K562 (cell line): ENCODE measurements around the gene EXOSC1. TPM values are rescaled to one million over a fixed set of nuclear protein-coding genes. Genes with fewer than 3 reads are reported as not detected.
A peak's percentile ranks its signal among the peaks of the same experiment; 100 is the strongest.

Experiments
- CXXC5 ChIP-seq: fragments of 250-450 bp; sonication (Bioruptor Pico); IDR thresholded peaks from 2 replicates; pipeline ENCODE4 v1.8.0; 2022; ENCODE audit warnings: inconsistent platforms, mild to moderate bottlenecking, moderate library complexity
- HDGF ChIP-seq: fragments of 450-650 bp; IDR thresholded peaks from 2 replicates; pipeline ENCODE4 v1.6.1; 2016
- KLF10 ChIP-seq: fragments of 250-450 bp; sonication (Bioruptor Pico); IDR thresholded peaks from 2 replicates; pipeline ENCODE4 v1.6.1; 2021; ENCODE audit warnings: matching md5 sums
- MCM3 ChIP-seq: fragments of 450-650 bp; IDR thresholded peaks from 2 replicates; pipeline ENCODE4 v1.6.1; 2016
- NR2C1 ChIP-seq, 2 experiments: fragments of 450-650 bp; IDR thresholded peaks; 2 replicates each; pipeline ENCODE4 v1.6.1; 2017; ENCODE audit warnings: mild to moderate bottlenecking in 2 of 2, antibody characterized with exemption in 1 of 2, inconsistent platforms in 1 of 2, missing compliant biosample characterization in 1 of 2, missing genetic modification characterization in 1 of 2
- PHF20 ChIP-seq: fragments of 450-650 bp; IDR thresholded peaks from 2 replicates; pipeline ENCODE4 v1.6.1; 2018; ENCODE audit not compliant: partially characterized antibody
- SIRT6 ChIP-seq: IDR thresholded peaks from one replicate; pipeline ENCODE4 v1.6.1; 2012; ENCODE audit warnings: low read depth, mild to moderate bottlenecking, control low read depth, inconsistent platforms, low read length, moderate library complexity
- ZNF184 ChIP-seq: sonication (generic); formaldehyde crosslinking; IDR thresholded peaks from 2 replicates; pipeline ENCODE4 v1.5.0; 2020; ENCODE audit warnings: missing genetic modification reagents
- ZNF282 ChIP-seq: sonication (generic); formaldehyde crosslinking; IDR thresholded peaks from 2 replicates; pipeline ENCODE4 v1.8.1; 2023; ENCODE audit warnings: missing genetic modification reagents
- ZNF780A ChIP-seq: fragments of 250-450 bp; sonication (Bioruptor Pico); IDR thresholded peaks from 2 replicates; pipeline ENCODE4 v1.5.0; 2021; ENCODE audit warnings: mild to moderate bottlenecking
- polyA plus RNA-seq, 8 experiments: library from polyadenylated mRNA; depleted of rRNA in 4 of 8; stranded (reverse) in 5 of 8; unstranded in 3 of 8; fragments of >200 nt; fragmentation: Nextera tagmentation in 2 of 8; fragmentation: Illumina TruSeq in 1 of 8; extraction: Ambion mirVana in 2 of 8; extraction: Trizol in 1 of 8; gene quantifications; 2 replicates each; pipeline versions ENCODE4 v1.2.1 to v1.2.3, GENCODE V29; 2011 to 2014; ENCODE audit warnings: inconsistent platforms in 1 of 8, missing spikeins in 1 of 8
- total RNA-seq, 7 experiments: library from RNA; depleted of rRNA in 6 of 7; stranded (reverse); fragments of >200 nt in 6 of 7; fragmentation: Illumina TruSeq in 2 of 7; extraction: Trizol in 2 of 7; gene quantifications; 2 replicates each; pipeline versions ENCODE4 v1.2.1 to v1.2.3, GENCODE V29; 2011 to 2021; ENCODE audit warnings: low replicate concordance in 1 of 7
- TF ChIP-seq, protein P1 (sequence below): fragments of 200-600 bp; sonication (generic); IDR thresholded peaks from one replicate; pipeline ENCODE4 v1.6.1; 2012; ENCODE audit warnings: mild to moderate bottlenecking, low read depth, low read length, inconsistent platforms
- TF ChIP-seq, protein P2 (sequence below): fragments of 250-450 bp; sonication (Bioruptor Pico); IDR thresholded peaks from 2 replicates; pipeline ENCODE4 v1.4.0; 2020; ENCODE audit warnings: mild to moderate bottlenecking, moderate library complexity
- TF ChIP-seq, protein P3 (sequence below): fragments of 250-450 bp; sonication (Bioruptor Pico); IDR thresholded peaks from 2 replicates; pipeline ENCODE4 v1.8.0; 2022; ENCODE audit warnings: moderate library complexity, mild to moderate bottlenecking, inconsistent platforms
- TF ChIP-seq, protein P4 (sequence below): fragments of 250-450 bp; sonication (Bioruptor Pico); IDR thresholded peaks from 2 replicates; pipeline ENCODE4 v1.5.0; 2021

The EXOSC1 gene
- total and polyA plus RNA-seq, 9 of the 15 experiments (the other 6 are each of a cell fraction or from before 2014, with no cell fraction given): 44.3 to 117 (median 67.0) TPM

DNA sequence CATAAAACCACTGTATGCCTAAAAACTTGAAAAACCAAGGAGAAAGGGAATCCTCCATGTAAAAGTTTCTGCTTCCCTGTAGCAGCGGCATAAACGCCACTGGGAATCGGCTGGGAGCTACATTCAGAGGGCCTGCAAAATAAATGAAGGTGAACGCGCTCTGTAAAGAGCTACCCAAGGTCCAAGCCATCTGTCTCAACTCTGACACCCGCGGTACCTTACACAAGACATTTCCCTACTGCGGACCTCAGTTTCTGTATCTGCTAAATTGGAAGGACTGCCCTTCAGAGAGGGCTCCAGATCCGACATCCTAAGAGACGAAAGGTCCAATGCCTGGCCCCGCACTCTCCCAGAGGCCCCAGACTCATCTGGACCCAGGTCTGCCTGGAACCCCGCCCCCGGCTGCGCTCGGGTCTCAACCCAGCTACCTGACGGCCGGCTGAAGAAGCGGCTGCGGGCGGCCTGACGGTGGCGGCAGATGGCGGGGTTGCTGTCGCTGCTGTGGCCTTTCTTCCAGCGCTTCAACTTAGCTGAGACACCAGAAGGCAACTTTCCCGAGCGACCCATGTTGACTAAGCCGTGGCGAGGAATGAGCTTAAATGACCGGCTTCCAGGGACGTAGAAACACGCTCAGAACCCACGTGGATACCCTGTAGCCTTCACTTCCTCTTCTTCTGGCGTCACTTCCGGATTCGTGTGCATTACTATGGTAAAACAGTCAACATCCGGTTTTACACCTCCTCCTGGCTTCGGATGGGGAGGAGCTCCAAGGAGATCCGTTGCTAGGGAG lies 44.9 kb downstream of the EXOSC1 start, which contains the start of gene RRP12 (continued):
- TF ChIP-seq, protein P1, sequence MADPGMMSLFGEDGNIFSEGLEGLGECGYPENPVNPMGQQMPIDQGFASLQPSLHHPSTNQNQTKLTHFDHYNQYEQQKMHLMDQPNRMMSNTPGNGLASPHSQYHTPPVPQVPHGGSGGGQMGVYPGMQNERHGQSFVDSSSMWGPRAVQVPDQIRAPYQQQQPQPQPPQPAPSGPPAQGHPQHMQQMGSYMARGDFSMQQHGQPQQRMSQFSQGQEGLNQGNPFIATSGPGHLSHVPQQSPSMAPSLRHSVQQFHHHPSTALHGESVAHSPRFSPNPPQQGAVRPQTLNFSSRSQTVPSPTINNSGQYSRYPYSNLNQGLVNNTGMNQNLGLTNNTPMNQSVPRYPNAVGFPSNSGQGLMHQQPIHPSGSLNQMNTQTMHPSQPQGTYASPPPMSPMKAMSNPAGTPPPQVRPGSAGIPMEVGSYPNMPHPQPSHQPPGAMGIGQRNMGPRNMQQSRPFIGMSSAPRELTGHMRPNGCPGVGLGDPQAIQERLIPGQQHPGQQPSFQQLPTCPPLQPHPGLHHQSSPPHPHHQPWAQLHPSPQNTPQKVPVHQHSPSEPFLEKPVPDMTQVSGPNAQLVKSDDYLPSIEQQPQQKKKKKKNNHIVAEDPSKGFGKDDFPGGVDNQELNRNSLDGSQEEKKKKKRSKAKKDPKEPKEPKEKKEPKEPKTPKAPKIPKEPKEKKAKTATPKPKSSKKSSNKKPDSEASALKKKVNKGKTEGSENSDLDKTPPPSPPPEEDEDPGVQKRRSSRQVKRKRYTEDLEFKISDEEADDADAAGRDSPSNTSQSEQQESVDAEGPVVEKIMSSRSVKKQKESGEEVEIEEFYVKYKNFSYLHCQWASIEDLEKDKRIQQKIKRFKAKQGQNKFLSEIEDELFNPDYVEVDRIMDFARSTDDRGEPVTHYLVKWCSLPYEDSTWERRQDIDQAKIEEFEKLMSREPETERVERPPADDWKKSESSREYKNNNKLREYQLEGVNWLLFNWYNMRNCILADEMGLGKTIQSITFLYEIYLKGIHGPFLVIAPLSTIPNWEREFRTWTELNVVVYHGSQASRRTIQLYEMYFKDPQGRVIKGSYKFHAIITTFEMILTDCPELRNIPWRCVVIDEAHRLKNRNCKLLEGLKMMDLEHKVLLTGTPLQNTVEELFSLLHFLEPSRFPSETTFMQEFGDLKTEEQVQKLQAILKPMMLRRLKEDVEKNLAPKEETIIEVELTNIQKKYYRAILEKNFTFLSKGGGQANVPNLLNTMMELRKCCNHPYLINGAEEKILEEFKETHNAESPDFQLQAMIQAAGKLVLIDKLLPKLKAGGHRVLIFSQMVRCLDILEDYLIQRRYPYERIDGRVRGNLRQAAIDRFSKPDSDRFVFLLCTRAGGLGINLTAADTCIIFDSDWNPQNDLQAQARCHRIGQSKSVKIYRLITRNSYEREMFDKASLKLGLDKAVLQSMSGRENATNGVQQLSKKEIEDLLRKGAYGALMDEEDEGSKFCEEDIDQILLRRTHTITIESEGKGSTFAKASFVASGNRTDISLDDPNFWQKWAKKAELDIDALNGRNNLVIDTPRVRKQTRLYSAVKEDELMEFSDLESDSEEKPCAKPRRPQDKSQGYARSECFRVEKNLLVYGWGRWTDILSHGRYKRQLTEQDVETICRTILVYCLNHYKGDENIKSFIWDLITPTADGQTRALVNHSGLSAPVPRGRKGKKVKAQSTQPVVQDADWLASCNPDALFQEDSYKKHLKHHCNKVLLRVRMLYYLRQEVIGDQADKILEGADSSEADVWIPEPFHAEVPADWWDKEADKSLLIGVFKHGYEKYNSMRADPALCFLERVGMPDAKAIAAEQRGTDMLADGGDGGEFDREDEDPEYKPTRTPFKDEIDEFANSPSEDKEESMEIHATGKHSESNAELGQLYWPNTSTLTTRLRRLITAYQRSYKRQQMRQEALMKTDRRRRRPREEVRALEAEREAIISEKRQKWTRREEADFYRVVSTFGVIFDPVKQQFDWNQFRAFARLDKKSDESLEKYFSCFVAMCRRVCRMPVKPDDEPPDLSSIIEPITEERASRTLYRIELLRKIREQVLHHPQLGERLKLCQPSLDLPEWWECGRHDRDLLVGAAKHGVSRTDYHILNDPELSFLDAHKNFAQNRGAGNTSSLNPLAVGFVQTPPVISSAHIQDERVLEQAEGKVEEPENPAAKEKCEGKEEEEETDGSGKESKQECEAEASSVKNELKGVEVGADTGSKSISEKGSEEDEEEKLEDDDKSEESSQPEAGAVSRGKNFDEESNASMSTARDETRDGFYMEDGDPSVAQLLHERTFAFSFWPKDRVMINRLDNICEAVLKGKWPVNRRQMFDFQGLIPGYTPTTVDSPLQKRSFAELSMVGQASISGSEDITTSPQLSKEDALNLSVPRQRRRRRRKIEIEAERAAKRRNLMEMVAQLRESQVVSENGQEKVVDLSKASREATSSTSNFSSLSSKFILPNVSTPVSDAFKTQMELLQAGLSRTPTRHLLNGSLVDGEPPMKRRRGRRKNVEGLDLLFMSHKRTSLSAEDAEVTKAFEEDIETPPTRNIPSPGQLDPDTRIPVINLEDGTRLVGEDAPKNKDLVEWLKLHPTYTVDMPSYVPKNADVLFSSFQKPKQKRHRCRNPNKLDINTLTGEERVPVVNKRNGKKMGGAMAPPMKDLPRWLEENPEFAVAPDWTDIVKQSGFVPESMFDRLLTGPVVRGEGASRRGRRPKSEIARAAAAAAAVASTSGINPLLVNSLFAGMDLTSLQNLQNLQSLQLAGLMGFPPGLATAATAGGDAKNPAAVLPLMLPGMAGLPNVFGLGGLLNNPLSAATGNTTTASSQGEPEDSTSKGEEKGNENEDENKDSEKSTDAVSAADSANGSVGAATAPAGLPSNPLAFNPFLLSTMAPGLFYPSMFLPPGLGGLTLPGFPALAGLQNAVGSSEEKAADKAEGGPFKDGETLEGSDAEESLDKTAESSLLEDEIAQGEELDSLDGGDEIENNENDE: no peak
- TF ChIP-seq NR2C1 (IDR thresholded peaks at IDR 0.05) (peak; percentile 61; the same call in 1 of the 2 replicates), NR2C1 (tag; IDR thresholded peaks at IDR 0.05) (no peak), PHF20 (peak; percentile 10), MCM3 (no peak), ZNF780A (CRISPR knock-in tag) (no peak), CXXC5 (CRISPR knock-in tag) (peak; percentile 46), KLF10 (CRISPR knock-in tag) (no peak), ZNF184 (CRISPR knock-in tag) (no peak), HDGF (no peak), SIRT6 (no peak), ZNF282 (CRISPR knock-in tag) (no peak)
- TF ChIP-seq, protein P2, sequence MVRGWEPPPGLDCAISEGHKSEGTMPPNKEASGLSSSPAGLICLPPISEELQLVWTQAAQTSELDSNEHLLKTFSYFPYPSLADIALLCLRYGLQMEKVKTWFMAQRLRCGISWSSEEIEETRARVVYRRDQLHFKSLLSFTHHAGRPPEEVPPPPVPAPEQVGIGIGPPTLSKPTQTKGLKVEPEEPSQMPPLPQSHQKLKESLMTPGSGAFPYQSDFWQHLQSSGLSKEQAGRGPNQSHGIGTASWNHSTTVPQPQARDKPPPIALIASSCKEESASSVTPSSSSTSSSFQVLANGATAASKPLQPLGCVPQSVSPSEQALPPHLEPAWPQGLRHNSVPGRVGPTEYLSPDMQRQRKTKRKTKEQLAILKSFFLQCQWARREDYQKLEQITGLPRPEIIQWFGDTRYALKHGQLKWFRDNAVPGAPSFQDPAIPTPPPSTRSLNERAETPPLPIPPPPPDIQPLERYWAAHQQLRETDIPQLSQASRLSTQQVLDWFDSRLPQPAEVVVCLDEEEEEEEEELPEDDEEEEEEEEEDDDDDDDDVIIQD (CRISPR knock-in tag): no peak
- TF ChIP-seq, protein P3, sequence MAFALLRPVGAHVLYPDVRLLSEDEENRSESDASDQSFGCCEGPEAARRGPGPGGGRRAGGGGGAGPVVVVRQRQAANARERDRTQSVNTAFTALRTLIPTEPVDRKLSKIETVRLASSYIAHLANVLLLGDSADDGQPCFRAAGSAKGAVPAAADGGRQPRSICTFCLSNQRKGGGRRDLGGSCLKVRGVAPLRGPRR (CRISPR knock-in tag): no peak
- TF ChIP-seq, protein P4, sequence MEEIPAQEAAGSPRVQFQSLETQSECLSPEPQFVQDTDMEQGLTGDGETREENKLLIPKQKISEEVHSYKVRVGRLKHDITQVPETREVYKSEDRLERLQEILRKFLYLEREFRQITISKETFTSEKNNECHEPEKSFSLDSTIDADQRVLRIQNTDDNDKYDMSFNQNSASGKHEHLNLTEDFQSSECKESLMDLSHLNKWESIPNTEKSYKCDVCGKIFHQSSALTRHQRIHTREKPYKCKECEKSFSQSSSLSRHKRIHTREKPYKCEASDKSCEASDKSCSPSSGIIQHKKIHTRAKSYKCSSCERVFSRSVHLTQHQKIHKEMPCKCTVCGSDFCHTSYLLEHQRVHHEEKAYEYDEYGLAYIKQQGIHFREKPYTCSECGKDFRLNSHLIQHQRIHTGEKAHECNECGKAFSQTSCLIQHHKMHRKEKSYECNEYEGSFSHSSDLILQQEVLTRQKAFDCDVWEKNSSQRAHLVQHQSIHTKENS: no peak
